Endometrium (tissue), 2 donors: ENCODE data around the gene ADNP2.

Source experiments
- FAIRE-seq: peaks from 2 replicates; lab custom pipeline; 2012; peaks lifted over from hg19 to GRCh38; lab: Jason Lieb, UNC
- donor health status: control.
- donor health status: control.

ADNP2 gene, protein sequence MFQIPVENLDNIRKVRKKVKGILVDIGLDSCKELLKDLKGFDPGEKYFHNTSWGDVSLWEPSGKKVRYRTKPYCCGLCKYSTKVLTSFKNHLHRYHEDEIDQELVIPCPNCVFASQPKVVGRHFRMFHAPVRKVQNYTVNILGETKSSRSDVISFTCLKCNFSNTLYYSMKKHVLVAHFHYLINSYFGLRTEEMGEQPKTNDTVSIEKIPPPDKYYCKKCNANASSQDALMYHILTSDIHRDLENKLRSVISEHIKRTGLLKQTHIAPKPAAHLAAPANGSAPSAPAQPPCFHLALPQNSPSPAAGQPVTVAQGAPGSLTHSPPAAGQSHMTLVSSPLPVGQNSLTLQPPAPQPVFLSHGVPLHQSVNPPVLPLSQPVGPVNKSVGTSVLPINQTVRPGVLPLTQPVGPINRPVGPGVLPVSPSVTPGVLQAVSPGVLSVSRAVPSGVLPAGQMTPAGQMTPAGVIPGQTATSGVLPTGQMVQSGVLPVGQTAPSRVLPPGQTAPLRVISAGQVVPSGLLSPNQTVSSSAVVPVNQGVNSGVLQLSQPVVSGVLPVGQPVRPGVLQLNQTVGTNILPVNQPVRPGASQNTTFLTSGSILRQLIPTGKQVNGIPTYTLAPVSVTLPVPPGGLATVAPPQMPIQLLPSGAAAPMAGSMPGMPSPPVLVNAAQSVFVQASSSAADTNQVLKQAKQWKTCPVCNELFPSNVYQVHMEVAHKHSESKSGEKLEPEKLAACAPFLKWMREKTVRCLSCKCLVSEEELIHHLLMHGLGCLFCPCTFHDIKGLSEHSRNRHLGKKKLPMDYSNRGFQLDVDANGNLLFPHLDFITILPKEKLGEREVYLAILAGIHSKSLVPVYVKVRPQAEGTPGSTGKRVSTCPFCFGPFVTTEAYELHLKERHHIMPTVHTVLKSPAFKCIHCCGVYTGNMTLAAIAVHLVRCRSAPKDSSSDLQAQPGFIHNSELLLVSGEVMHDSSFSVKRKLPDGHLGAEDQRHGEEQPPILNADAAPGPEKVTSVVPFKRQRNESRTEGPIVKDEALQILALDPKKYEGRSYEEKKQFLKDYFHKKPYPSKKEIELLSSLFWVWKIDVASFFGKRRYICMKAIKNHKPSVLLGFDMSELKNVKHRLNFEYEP

DNA sequence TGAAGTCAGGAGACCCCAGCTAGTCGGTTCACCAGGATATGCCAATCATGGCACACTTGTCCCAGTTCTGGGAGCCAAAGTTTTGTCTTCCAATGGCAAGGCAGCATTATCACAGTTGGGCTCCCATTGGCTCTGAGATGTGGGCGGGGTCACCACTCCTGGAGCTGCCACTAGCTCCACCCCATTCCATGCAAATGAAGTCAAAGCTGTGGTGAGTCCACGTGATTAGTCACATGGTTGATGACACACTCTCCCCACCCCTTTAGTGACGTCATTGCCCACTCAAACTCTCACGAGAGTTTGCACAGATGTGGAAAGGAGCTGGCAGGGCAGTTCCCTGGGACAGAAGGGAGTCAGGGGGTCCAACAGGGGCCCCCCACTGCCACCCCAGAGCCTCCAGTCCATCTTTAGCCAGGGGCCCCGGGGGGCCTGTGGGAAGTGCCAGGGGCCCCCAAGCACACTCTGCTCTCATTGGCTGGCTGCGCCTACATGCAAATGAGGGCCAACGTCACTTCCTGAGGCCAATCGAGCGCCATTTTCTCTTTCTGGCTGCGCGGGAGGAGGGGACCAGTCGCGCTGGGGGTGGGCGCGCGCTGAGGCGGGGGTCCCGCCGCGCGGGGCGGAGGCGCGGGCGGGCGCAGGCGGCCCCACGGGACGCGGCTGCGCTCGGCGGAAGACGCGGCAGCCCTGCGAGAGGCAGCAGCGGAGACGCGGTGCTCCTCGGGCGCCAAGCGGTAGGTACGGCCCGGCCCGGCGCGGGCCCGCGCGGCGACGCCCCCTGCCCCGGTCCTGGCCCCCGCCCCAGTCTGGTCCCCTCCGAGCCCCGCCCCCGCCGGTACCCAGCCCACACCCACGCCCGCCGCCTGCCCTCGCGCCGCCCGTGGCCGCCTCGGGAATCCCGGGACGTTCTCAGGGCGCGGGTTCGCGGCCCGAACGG, at the start of gene ADNP2:
TSS of gene ADNP2 (plus strand) at position 524 of the 937 bp plus-strand sequence. CDS start 8,281 bp downstream, outside the sequence.
- no peak for FAIRE-seq

GRCh38 chr18:80059945-80060344, 49.1 kb upstream of the ADNP2 start:
- FAIRE-seq = no peak

DNA sequence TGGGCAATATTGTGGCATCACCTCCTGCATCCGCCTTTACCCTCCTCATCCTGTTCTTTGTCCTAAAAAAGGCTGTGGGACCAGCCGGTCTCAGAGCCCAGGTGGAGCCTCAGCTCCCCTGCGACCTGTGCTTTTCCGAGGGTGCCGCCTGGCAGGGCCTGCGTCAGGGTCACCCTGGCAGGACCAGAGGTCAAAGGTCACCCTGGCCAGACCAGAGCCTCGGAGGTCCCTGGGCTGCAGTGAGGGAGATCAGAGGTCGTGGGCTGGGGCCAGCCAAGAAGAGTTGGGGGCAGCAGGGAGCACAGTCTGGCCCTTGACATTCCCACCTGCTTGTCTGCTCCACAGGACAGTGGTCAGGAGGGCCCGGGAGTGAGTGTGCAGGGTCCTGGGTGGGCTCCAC, 43.4 kb upstream of the ADNP2 start:
- no peak for FAIRE-seq

GRCh38 chr18:80067321-80067720, 41.7 kb upstream of the ADNP2 start:
- FAIRE-seq = no peak

GRCh38 chr18:80067897-80068296, 41.2 kb upstream of the ADNP2 start:
- FAIRE-seq = no peak

- FAIRE-seq = no peak
Observed at GRCh38 chr18:80068571-80069272, 40.3 kb upstream of the ADNP2 start.

DNA sequence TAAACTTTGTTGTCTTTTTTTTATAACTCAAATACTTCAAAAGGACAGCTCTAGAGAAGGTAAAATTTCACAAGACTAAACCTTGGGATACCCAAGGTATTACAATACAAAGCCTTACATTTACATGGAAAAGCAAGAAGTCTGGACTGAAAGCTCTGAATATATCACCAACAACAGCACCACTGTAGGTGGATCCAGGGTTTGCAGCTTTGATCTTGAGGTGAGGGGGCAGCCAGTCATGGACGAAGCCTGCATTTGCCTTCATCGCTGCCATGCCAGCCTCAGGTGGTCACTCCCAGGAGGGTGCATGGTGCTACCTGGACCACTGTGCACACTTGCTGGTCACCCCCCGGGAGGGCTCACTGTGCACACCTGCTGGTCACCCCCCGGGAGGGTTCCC, 38.2 kb upstream of the ADNP2 start:
- FAIRE-seq = no peak

DNA sequence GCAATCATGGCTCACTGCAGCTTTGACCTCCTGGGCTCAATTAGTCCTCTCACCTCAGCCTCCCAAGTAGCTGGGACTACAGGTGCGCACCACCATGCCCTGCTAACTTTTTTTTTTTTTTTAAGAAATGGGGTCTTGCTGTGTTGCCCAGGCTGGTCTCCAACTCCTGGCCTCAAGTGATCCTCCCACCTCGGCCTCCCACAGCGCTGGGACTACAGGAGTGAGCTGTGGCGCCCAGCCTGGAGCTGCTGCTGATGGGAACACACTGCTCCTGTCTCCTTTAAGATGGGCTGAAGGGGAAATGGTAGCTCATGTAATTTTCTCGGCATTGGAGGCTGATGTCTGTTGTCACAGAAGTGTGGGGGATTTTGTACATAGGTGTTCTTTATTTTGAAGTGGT, 34.9 kb upstream of the ADNP2 start:
- no peak for FAIRE-seq

DNA sequence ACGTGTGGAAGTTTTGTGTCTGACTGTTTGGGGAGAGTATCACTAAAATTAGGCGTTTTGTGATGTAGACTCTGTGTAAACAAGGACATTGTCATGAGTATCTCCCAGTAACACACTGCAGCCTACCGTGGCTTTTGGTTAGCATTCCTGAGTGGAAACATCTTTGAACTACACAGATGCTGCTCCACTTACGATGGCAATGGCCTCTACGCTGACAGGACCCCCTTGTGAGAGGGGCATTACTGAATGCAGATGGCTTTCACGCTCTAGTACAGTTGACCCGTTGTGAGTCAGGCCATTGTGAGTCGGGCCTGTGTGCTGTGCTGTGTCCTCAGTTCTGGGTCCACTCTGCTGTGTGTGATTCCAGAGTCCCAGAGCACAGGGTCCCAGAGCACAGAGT, 34.4 kb upstream of the ADNP2 start:
- no peak for FAIRE-seq

GRCh38 chr18:80075940-80076339, 33.1 kb upstream of the ADNP2 start:
- no peak for FAIRE-seq

DNA sequence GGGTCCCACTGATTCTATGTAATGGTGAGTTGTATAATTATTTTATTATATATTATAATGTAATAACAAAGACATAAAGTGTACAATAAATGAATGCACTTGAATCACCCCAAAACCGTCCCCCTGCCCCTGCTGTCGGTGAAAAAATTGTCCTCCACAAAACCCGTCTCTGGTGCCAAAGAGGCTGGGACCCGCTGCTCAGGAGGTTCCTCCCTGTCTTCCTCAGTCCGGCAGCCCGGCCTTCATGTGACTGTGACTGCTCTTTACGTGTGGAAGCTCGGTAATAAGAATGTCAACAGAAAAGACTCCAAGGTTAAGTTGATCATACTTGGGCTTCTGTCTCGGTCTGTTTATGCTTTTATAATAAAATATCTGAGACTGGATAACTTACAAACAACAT, 32.7 kb upstream of the ADNP2 start:
- no peak for FAIRE-seq

GRCh38 chr18:80077873-80078272, 31.2 kb upstream of the ADNP2 start:
- no peak for FAIRE-seq

- no peak for FAIRE-seq
Observed at GRCh38 chr18:80086281-80086680, 22.8 kb upstream of the ADNP2 start.

- FAIRE-seq = no peak
Observed at GRCh38 chr18:80088036-80088435, 21.0 kb upstream of the ADNP2 start.

DNA sequence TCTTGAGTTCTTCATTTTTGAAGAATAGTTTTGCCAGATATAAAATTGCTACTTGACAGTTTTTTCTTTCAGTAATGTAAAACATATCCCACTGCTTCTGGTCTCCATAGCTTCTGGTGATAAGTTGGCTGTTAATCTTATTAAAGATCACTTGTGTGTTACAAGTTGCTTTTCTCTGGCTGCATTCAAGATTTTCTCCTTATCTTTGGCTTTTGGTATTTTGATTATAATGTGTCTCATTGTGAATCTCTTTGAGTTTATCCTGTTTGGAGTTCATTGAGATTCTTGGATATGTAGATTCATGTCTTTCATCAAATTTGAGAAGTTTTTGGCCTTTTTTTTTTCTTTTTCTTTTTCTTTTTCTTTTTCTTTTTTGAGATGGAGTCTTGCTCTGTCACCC, 20.2 kb upstream of the ADNP2 start:
- no peak for FAIRE-seq

DNA sequence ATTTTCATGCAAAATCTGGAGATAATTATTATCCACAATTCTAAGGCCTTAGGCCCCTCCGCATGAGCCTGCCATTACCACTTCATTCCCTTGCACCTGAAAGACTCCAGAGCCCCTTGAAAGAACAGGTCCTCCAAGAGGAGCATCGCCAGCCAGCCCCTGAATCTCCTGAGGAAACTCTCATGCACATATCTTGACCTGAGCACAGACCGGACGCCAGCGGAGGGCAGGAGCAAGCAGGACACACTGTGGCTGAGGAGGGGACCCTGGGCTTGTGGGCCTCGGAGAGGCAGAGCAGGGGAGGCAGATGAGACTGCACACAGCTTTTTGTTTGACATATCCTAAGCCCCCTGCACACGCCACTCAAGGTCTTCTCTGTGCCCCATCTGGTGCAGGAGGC, 13.6 kb upstream of the ADNP2 start:
- FAIRE-seq = no peak

DNA sequence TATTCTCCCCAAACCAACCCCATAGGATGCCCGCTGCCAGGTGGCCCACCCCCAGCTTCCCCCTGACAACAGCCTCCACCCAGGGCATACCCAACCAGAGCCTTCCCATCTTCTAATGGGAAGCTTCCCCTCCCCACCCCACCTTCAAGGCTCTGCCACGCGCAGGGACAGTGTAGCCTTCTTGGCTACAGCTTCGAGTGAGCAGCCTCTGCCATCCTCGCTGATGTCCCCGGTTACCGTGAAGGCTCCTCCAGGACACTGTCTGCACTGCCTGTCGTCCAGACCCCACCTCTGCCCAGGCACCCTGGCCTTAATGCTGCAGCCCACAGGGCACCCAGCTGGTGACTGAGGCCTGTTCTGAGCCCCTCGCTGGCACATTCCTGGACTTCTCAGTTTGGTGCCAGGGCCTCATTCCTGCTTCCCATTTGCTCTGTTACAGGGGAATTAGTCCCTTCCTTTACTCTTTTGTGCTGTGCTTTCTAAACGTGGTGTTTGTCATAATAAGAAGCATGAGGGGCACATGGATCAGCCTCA, 13.0 kb upstream of the ADNP2 start:
- no peak for FAIRE-seq

GRCh38 chr18:80097201-80097600, 11.9 kb upstream of the ADNP2 start:
- FAIRE-seq = no peak

DNA sequence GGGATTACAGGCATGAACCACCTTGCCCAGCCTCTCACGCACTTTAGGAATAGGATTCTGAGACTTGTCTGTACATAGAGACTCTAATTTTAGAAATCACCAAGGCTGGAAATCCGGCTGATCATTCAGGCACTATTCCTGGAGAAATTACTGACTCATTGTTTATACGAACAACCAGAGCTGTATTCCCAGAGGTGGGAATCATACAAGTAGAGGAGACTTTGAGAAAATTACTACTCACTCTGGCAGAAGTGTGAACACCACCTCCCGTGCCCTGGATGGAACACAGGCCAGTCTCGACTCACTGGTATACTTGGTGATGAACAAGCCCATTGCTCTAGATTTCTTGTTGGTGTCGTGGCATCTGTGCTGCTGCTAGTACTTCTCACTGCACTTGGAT, 5.8 kb upstream of the ADNP2 start:
- FAIRE-seq = no peak

DNA sequence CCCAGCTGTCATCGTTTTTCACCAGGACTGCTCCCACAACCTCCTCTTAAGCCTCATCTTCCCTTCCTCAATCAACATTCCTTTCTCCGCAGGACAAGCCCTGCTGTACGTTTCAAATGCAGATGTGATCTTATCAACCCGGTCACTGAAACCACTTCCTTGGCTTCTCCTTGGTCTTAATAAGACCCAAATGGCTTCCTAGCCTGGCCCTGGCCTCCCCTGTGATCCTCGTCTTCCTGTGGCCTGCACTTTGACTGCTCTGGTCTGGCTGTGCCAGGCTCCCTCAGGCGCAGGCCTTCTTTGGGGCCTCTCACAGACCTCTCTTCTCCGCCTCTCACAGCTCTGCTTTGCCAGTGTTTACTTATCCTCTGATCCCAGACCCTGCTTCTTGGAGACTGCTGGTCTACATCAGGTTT, 4.7 kb upstream of the ADNP2 start:
- no peak for FAIRE-seq
